Suprapubic skin (tissue), 4 donors: ENCODE data around the gene DCBLD1.

Source experiments
- EP300 ChIP-seq: sonication (generic); formaldehyde crosslinking; IDR thresholded peaks from one replicate; pipeline ENCODE4 v1.6.1; 2017; ENCODE audit warnings: antibody characterized with exemption
- POLR2A ChIP-seq, 2 donors: fragments of 450-650 bp; IDR thresholded peaks; one replicate each; pipeline ENCODE4 v1.6.1; 2017; ENCODE audit warnings: antibody characterized with exemption in 2 of 2, mild to moderate bottlenecking in 2 of 2, moderate library complexity in 2 of 2
- POLR2AphosphoS5 ChIP-seq, 3 donors: sonication (generic); formaldehyde crosslinking; IDR thresholded peaks; one replicate each; pipeline ENCODE4 v1.6.1; 2017; ENCODE audit warnings: antibody characterized with exemption in 3 of 3
- TF ChIP-seq, protein P1 (sequence below), 2 donors: fragments of 200-600 bp in 1 of 2; fragments of 450-650 bp in 1 of 2; sonication (generic) in 1 of 2; IDR thresholded peaks; one replicate each; pipeline ENCODE4 v1.5.1; 2016 to 2019; ENCODE audit warnings: antibody characterized with exemption in 2 of 2, mild to moderate bottlenecking in 1 of 2, moderate library complexity in 1 of 2

DNA sequence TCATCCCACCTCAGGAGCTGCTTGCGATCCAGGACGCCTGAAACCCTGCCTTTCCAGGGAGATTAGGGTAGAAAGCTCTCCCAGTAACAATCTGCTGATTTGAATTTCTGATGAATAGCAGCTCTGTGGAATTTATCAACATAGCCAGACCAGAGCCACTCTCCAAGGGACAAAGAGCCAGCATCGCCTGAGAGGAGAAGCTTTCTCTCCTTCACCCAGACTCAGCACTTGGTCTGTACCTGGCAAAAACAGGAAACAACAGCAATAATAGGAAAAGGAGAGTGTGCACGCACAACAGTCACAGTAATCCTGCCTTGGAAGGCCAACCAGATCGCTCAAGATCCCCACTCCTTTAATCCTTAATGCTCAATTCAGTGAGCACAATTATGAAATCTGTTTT, 34.5 kb upstream of the DCBLD1 start:
- TF ChIP-seq, protein P1, sequence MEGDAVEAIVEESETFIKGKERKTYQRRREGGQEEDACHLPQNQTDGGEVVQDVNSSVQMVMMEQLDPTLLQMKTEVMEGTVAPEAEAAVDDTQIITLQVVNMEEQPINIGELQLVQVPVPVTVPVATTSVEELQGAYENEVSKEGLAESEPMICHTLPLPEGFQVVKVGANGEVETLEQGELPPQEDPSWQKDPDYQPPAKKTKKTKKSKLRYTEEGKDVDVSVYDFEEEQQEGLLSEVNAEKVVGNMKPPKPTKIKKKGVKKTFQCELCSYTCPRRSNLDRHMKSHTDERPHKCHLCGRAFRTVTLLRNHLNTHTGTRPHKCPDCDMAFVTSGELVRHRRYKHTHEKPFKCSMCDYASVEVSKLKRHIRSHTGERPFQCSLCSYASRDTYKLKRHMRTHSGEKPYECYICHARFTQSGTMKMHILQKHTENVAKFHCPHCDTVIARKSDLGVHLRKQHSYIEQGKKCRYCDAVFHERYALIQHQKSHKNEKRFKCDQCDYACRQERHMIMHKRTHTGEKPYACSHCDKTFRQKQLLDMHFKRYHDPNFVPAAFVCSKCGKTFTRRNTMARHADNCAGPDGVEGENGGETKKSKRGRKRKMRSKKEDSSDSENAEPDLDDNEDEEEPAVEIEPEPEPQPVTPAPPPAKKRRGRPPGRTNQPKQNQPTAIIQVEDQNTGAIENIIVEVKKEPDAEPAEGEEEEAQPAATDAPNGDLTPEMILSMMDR (IDR thresholded peaks at IDR 0.05), result no peak
- no peak for TF ChIP-seq POLR2A (IDR thresholded peaks at IDR 0.05)
- no peak for TF ChIP-seq POLR2AphosphoS5 (IDR thresholded peaks at IDR 0.05)
- no peak for TF ChIP-seq EP300
